ENCODE results near the gene ZNF536. TPM values are rescaled to one million over a fixed set of nuclear protein-coding genes. Genes with fewer than 3 reads are reported as not detected.

Gene ZNF536
- total RNA-seq, 4 donors from 2014 or later = 0.44 to 7.4 (median 0.88) TPM

DNA sequence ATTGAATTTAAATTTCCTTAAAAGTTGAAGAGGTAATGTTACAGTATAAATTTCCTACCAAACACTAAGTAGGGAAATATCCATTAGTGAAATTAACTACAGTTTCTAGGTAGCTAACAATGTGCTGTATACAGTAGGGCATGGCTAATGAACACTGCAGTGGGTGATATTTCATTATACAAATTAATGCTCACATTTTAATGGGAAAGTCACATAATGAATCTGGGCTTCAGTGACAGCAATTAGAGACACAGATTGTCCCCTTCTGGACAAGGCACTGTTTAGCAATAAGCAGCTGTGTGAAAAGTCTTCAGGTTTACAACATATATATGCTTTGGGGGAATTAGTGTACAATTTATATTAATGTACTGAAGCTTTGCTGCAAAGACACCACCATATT, 169.4 kb downstream of the ZNF536 start:
- Histone ChIP-seq H3K36me3 (no peaks in the 10 kb centered on the region), H3K4me3 (no peak overlapping the region), H3K27ac (no peak overlapping the region), H3K4me1 (no peaks in the 10 kb centered on the region), H3K9me3 (no peaks in the 10 kb centered on the region), H3K27me3 (no peaks in the 10 kb centered on the region)
- no peak for DNase-seq
- intact Hi-C loops (cut with DNase I) = no loop called here
- TF ChIP-seq, protein P1, sequence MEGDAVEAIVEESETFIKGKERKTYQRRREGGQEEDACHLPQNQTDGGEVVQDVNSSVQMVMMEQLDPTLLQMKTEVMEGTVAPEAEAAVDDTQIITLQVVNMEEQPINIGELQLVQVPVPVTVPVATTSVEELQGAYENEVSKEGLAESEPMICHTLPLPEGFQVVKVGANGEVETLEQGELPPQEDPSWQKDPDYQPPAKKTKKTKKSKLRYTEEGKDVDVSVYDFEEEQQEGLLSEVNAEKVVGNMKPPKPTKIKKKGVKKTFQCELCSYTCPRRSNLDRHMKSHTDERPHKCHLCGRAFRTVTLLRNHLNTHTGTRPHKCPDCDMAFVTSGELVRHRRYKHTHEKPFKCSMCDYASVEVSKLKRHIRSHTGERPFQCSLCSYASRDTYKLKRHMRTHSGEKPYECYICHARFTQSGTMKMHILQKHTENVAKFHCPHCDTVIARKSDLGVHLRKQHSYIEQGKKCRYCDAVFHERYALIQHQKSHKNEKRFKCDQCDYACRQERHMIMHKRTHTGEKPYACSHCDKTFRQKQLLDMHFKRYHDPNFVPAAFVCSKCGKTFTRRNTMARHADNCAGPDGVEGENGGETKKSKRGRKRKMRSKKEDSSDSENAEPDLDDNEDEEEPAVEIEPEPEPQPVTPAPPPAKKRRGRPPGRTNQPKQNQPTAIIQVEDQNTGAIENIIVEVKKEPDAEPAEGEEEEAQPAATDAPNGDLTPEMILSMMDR (IDR thresholded peaks at IDR 0.05) = no peak
- no peak for TF ChIP-seq POLR2A (IDR thresholded peaks at IDR 0.05)

DNA sequence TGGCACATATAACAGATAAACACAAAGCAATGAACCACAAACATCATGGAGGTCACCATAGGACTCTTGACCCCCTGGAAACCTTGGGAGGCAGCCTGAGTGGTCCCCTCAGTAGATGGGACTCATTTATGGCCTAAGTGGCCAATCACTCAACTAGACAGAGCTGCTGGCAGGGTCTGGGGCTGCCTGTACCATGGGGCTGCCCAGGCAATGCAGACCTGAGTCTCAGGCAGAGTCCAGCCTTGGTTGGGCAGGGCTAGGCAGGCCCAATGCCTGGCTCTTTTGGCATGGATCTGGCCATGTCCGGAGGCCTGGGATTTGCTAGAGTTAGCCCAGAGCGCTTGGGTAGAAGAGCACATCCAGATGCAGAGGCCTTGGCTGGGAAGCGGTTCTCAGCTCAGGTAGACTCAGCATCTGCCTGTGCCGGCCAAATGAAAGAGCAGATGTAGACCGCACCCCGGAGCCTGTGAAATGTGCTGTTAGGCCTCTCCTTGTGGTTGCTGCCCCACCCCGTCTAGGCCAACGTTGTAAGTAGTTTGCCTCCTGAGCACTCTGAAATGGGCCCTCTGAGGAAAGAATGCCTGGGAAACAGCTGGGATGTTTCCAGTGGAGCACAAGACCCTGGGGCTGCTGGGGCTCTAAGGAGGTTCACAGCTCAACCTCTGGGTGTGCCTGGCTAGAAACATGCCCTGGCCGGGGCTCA, 171.2 kb downstream of the ZNF536 start:
- Histone ChIP-seq H3K27me3 (no peaks in the 10 kb centered on the region), H3K9me3 (no peaks in the 10 kb centered on the region), H3K36me3 (no peaks in the 10 kb centered on the region), H3K4me1 (no peaks in the 10 kb centered on the region), H3K27ac (no peak overlapping the region), H3K4me3 (no peak overlapping the region)
- no peak for DNase-seq
- intact Hi-C loops (cut with DNase I) = no loop called here
- WGBS, 2 donors = 100% methylated on average over 1 of the region's 9 CpGs; no CpG with 5 or more reads in 1 of the 2 donors
- TF ChIP-seq, protein P1 (IDR thresholded peaks at IDR 0.05) = no peak
- no peak for TF ChIP-seq POLR2A (IDR thresholded peaks at IDR 0.05)

DNA sequence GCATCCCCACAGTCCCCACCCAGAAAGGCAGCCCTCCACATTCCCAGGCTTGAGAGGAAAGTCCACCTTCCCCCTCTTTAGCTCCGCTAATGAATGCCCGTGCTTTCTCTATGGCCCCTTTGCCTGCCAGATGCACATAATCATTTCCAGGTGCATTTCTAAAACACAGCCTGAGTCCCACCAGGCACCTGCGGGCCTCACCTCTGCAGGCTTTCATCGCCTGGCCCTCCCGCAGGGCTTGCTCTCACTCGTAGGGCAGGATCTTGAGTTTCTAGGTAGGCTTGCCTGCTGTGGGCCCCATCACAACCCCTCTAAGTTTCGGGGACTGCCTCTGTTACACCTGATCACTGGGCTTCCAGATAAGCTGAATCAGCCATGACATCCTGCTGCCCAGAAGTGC, 173.6 kb downstream of the ZNF536 start:
- TF ChIP-seq, protein P1 (IDR thresholded peaks at IDR 0.05) = no peak
- no peak for TF ChIP-seq POLR2A (IDR thresholded peaks at IDR 0.05)
- no peak overlapping the region for H3K4me3 ChIP-seq
- H3K9me3 ChIP-seq = no peaks in the 10 kb centered on the region
- WGBS, 2 donors = 75 to 84% methylated on average over 6 to 7 of the region's 7 CpGs
- H3K27ac ChIP-seq = no peak overlapping the region
- intact Hi-C loops (cut with DNase I) = no loop called here
- no peaks in the 10 kb centered on the region for H3K36me3 ChIP-seq
- no peak for DNase-seq
- no peaks in the 10 kb centered on the region for H3K4me1 ChIP-seq
- H3K27me3 ChIP-seq = no peaks in the 10 kb centered on the region

DNA sequence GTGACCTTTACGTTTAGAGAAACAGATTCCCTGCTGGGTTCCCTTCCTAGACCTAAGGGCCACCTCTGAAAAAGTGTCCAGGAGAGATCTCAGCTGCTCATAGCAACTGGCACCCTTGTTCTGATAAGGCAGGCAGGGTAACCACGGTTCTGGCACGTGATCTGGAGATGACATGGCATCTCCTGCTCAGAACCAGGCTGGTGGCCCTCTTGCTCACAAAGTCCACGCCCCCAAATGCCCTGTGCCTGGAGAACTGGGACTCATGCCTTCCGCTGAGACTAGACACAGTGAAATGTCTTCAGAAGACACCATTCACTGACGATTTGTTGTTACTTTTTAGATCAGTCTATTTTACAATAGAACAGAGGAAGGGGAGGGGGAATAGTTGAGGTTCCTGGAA, 174.1 kb downstream of the ZNF536 start:
- H3K4me3 ChIP-seq = no peak overlapping the region
- intact Hi-C loops (cut with DNase I) = no loop called here
- H3K9me3 ChIP-seq = no peaks in the 10 kb centered on the region
- no peak for TF ChIP-seq POLR2A (IDR thresholded peaks at IDR 0.05)
- TF ChIP-seq, protein P1 (IDR thresholded peaks at IDR 0.05) = no peak
- no peak overlapping the region for H3K27ac ChIP-seq
- 43 to 58% methylated on average over 4 to 5 of the region's 6 CpGs for WGBS, 2 donors
- H3K27me3 ChIP-seq = no peaks in the 10 kb centered on the region
- no peaks in the 10 kb centered on the region for H3K4me1 ChIP-seq
- H3K36me3 ChIP-seq = no peaks in the 10 kb centered on the region
- no peak for DNase-seq

DNA sequence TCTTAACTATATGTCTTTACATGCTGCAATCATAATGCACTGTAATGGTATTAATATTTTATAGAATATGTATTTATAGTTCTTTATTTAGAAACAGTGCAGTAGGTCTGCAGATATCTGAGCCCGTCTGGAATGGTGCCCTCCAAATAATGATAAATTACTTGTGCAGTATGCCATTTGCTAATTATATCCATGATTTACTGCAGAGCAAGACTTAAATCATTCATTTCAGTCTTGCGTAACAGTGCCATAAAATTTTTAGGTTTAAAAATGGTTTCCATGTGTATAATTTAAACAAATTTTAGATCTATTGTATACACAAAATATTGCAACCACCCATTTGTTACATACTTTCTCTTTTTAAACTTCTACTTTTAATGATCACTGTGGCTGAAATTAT, 175.1 kb downstream of the ZNF536 start:
- intact Hi-C loops (cut with DNase I) = no loop called here
- H3K27ac ChIP-seq = no peak overlapping the region
- TF ChIP-seq, protein P1 (IDR thresholded peaks at IDR 0.05) = no peak
- no peak for TF ChIP-seq POLR2A (IDR thresholded peaks at IDR 0.05)
- H3K9me3 ChIP-seq = no peaks in the 10 kb centered on the region
- H3K4me3 ChIP-seq = no peak overlapping the region
- H3K27me3 ChIP-seq = no peaks in the 10 kb centered on the region
- no peaks in the 10 kb centered on the region for H3K4me1 ChIP-seq
- H3K36me3 ChIP-seq = no peaks in the 10 kb centered on the region
- no peak for DNase-seq
- WGBS, 2 donors = 57 to 59% methylated on average over 2 of the region's 2 CpGs

All from esophagus squamous epithelium (tissue), 5 donors.